K562 (cell line): ENCODE results near the gene TMEM72. TPM values are rescaled to one million over a fixed set of nuclear protein-coding genes. Genes with fewer than 3 reads are reported as not detected.

ENCODE experiments used
- ATAC-seq: fragments of 200-7000 bp; cut with Tn5 transposase; 3 replicates; pipeline ENCODE4 v1.9.1; 2020; ENCODE audit warnings: moderate library complexity
- BruUV-seq: library from RNA; stranded (reverse); fragments of 400-500 nt; replicated peaks from 2 replicates; lab custom pipeline; 2021; lab: Mats Ljungman, UMichigan
- CTCF ChIA-PET: fragments of 300-600 bp; formaldehyde crosslinking; extraction: SDS; loops from one replicate; lab custom pipeline; 2021; ENCODE audit warnings: low intra/inter-chr PET ratio; lab: Yijun Ruan, JAX
- POLR2A ChIA-PET: fragments of 300-600, 350-650 bp; sonication (Branson Sonifier 250); formaldehyde crosslinking; extraction: SDS; loops from one replicate; lab custom pipeline; 2021; ENCODE audit warnings: antibody characterized with exemption, inconsistent platforms; lab: Yijun Ruan, JAX
- DNase-seq, 4 experiments: peaks; one replicate each; pipeline versions ENCODE4 v3.0.0 to v3.0.0-alpha.2; 2011 to 2018; ENCODE audit warnings: low spot score in 3 of 4, mixed read lengths in 3 of 4; ENCODE audit errors: extremely low read depth in 1 of 4
- FAIRE-seq: peaks from 2 replicates; lab custom pipeline; 2011; peaks lifted over from hg19 to GRCh38; lab: Jason Lieb, UNC
- H2AFZ ChIP-seq: 2 replicates; pipeline ENCODE4 v1.6.0; 2011; ENCODE audit warnings: low read depth, low read length, control low read depth, inconsistent platforms
- H3K27ac ChIP-seq: fragments of 200-600 bp; 3 replicates; pipeline ENCODE4 v1.8.0; 2011; ENCODE audit warnings: low read depth, mild to moderate bottlenecking, control low read depth, inconsistent platforms, low read length, moderate library complexity, mixed read lengths; ENCODE audit errors: extremely low read depth
- H3K27me3 ChIP-seq, 2 experiments: fragments of 300-600 bp in 1 of 2; 2 replicates in 1 of 2; 3 replicates in 1 of 2; pipeline versions ENCODE4 v1.6.0 to v1.8.0; 2011; ENCODE audit warnings: inconsistent platforms in 2 of 2, low read length in 2 of 2, mild to moderate bottlenecking in 1 of 2, mixed read lengths in 1 of 2, moderate library complexity in 1 of 2; ENCODE audit not compliant: control insufficient read depth in 2 of 2, insufficient read depth in 2 of 2
- H3K36me3 ChIP-seq: fragments of 300-600 bp; 3 replicates; pipeline ENCODE4 v1.8.0; 2011; ENCODE audit warnings: mild to moderate bottlenecking, low read length, inconsistent platforms; ENCODE audit not compliant: control insufficient read depth, insufficient read depth
- H3K4me1 ChIP-seq, 2 experiments: fragments of 200-600 bp in 1 of 2; replicated peaks in 1 of 2; 2 replicates in 1 of 2; 3 replicates in 1 of 2; pipeline versions ENCODE4 v1.5.1 to v1.8.0; 2011; ENCODE audit warnings: inconsistent platforms in 2 of 2, low read length in 2 of 2, mild to moderate bottlenecking in 1 of 2, mixed read lengths in 1 of 2, moderate library complexity in 1 of 2; ENCODE audit not compliant: control insufficient read depth in 2 of 2, insufficient read depth in 2 of 2
- H3K4me2 ChIP-seq: 2 replicates; pipeline ENCODE4 v1.6.1; 2011; ENCODE audit warnings: low read length, control low read depth, inconsistent platforms, mixed read lengths; ENCODE audit not compliant: insufficient read depth
- H3K4me3 ChIP-seq: fragments of 200-600 bp; sonication (generic), shearing (Covaris generic); 2 replicates; pipeline ENCODE4 v1.5.1; 2016; ENCODE audit warnings: control low read depth, inconsistent platforms
- H3K79me2 ChIP-seq: fragments of 200-600 bp; 3 replicates; pipeline ENCODE4 v1.8.0; 2011; ENCODE audit warnings: low read length, inconsistent platforms; ENCODE audit not compliant: control insufficient read depth, insufficient read depth
- H3K9ac ChIP-seq, 2 experiments: 2 replicates each; pipeline versions ENCODE4 v1.6.0 to v1.6.1; 2011; ENCODE audit warnings: low read depth in 2 of 2, low read length in 2 of 2, control low read depth in 1 of 2, inconsistent platforms in 1 of 2, mild to moderate bottlenecking in 1 of 2, mixed read lengths in 1 of 2; ENCODE audit not compliant: insufficient read depth in 1 of 2
- H3K9me1 ChIP-seq: one replicate; pipeline ENCODE4 v1.6.0; 2011; ENCODE audit warnings: inconsistent platforms, mild to moderate bottlenecking, low read length, moderate library complexity; ENCODE audit not compliant: control insufficient read depth, insufficient read depth
- H3K9me3 ChIP-seq: replicated peaks from 2 replicates; pipeline ENCODE4 v1.5.1; 2011; ENCODE audit warnings: low read depth, low read length, inconsistent platforms; ENCODE audit not compliant: control insufficient read depth, insufficient read depth
- H4K20me1 ChIP-seq: replicated peaks from 2 replicates; pipeline ENCODE4 v1.6.1; 2011; ENCODE audit warnings: low read length, inconsistent platforms, mixed read lengths; ENCODE audit not compliant: control insufficient read depth, insufficient read depth
- ARID3A ChIP-seq: IDR thresholded peaks from 2 replicates; pipeline ENCODE4 v1.6.1; 2012; ENCODE audit warnings: low read depth, low read length, improper control_type of control experiment, borderline replicate concordance
- CAMTA2 ChIP-seq: fragments of 250-450 bp; sonication (Bioruptor Pico); conservative IDR thresholded peaks from 2 replicates; pipeline ENCODE4 v1.5.1; 2022
- CEBPG ChIP-seq, 3 experiments: fragments of 200-800 bp in 1 of 3; sonication (Bioruptor generic) in 1 of 3; sonication (generic) in 1 of 3; formaldehyde crosslinking in 1 of 3; IDR thresholded peaks in 2 of 3; conservative IDR thresholded peaks in 1 of 3; 2 replicates each; pipeline versions ENCODE4 v1.6.1 to v1.8.0; 2016 to 2022; ENCODE audit warnings: missing compliant biosample characterization in 2 of 3, missing genetic modification characterization in 2 of 3, mild to moderate bottlenecking in 1 of 3, missing genetic modification reagents in 1 of 3
- FOXK1 ChIP-seq: sonication (generic); formaldehyde crosslinking; IDR thresholded peaks from 2 replicates; pipeline ENCODE4 v1.8.0; 2022; ENCODE audit warnings: missing genetic modification reagents, mild to moderate bottlenecking, borderline replicate concordance
- HDAC1 ChIP-seq, 2 experiments: fragments of 450-650 bp; IDR thresholded peaks; 2 replicates each; pipeline ENCODE4 v1.6.1; 2016 to 2017; ENCODE audit warnings: inconsistent platforms in 1 of 2, mild to moderate bottlenecking in 1 of 2, moderate library complexity in 1 of 2
- JUNB ChIP-seq: fragments of 450-650 bp; formaldehyde crosslinking; conservative IDR thresholded peaks from 2 replicates; pipeline ENCODE4 v1.4.0; 2020; ENCODE audit warnings: mild to moderate bottlenecking
- MAX ChIP-seq: sonication (generic); formaldehyde crosslinking; IDR thresholded peaks from 2 replicates; pipeline ENCODE4 v1.9.0; 2022; ENCODE audit warnings: mild to moderate bottlenecking, missing genetic modification reagents
- NCOA2 ChIP-seq, 2 experiments: fragments of 450-650 bp; IDR thresholded peaks; 2 replicates each; pipeline ENCODE4 v1.6.1; 2018; ENCODE audit warnings: mild to moderate bottlenecking in 2 of 2, moderate library complexity in 1 of 2; ENCODE audit not compliant: partially characterized antibody in 2 of 2
- NELFE ChIP-seq: IDR thresholded peaks from 2 replicates; pipeline ENCODE4 v1.6.1; 2011; ENCODE audit warnings: mild to moderate bottlenecking; ENCODE audit not compliant: insufficient read depth, insufficient read length
- NRF1 ChIP-seq, 2 experiments: fragments of 450-650 bp; IDR thresholded peaks in 1 of 2; conservative IDR thresholded peaks in 1 of 2; 2 replicates each; pipeline ENCODE4 v1.6.1; 2014; ENCODE audit warnings: mild to moderate bottlenecking in 2 of 2
- SIN3B ChIP-seq: fragments of 450-650 bp; IDR thresholded peaks from 2 replicates; pipeline ENCODE4 v1.6.1; 2017; ENCODE audit warnings: low read depth, mild to moderate bottlenecking, moderate library complexity
- SMARCA4 ChIP-seq: fragments of 450-650 bp; IDR thresholded peaks from 2 replicates; pipeline ENCODE4 v1.6.1; 2016
- ZBTB1 ChIP-seq: sonication (generic); formaldehyde crosslinking; IDR thresholded peaks from 2 replicates; pipeline ENCODE4 v1.8.1; 2023; ENCODE audit warnings: missing genetic modification reagents, low read depth, mild to moderate bottlenecking, borderline replicate concordance
- ZFX ChIP-seq: sonication (generic); formaldehyde crosslinking; IDR thresholded peaks from 2 replicates; pipeline ENCODE4 v1.8.0; 2022; ENCODE audit warnings: mild to moderate bottlenecking, missing genetic modification reagents, moderate library complexity
- ZNF175 ChIP-seq: fragments of 200-800 bp; sonication (Bioruptor generic); IDR thresholded peaks from 2 replicates; pipeline ENCODE4 v1.6.1; 2016; ENCODE audit warnings: low read depth, mild to moderate bottlenecking, missing genetic modification characterization, missing compliant biosample characterization
- ZNF253 ChIP-seq: fragments of 250-450 bp; sonication (Bioruptor Pico); conservative IDR thresholded peaks from 2 replicates; pipeline ENCODE4 v1.6.1; 2021; ENCODE audit warnings: mild to moderate bottlenecking
- ZNF280A ChIP-seq: fragments of 450-650 bp; IDR thresholded peaks from 2 replicates; pipeline ENCODE4 v1.6.1; 2018; ENCODE audit warnings: mild to moderate bottlenecking, low read depth; ENCODE audit not compliant: partially characterized antibody
- ZNF780A ChIP-seq: fragments of 250-450 bp; sonication (Bioruptor Pico); IDR thresholded peaks from 2 replicates; pipeline ENCODE4 v1.5.0; 2021; ENCODE audit warnings: mild to moderate bottlenecking
- whole genome bisulfite sequencing: fragments of 100-300 bp; shearing (Covaris generic); methylation state at CpG from one replicate; pipeline ENCODE4 v1.1.6; 2016; ENCODE audit warnings: low coverage, mixed read lengths; ENCODE audit not compliant: insufficient coverage; ENCODE audit errors: missing lambda C conversion rate; 5-methylcytosine and 5-hydroxymethylcytosine counted together
- in situ Hi-C: fragments of 300-500 bp; cut with MboI; formaldehyde crosslinking; loops from 4 replicates; pipeline ENCODE4 v1.15.0; 2018; ENCODE audit warnings: inconsistent platforms, mixed read lengths
- intact Hi-C: fragments of 100-400 bp; cut with micrococcal nuclease; formaldehyde crosslinking; loops from 2 replicates; pipeline ENCODE4 v1.14.2; 2022
- polyA plus RNA-seq, 8 experiments: library from polyadenylated mRNA; depleted of rRNA in 4 of 8; stranded (reverse) in 5 of 8; unstranded in 3 of 8; fragments of >200 nt; fragmentation: Nextera tagmentation in 2 of 8; fragmentation: Illumina TruSeq in 1 of 8; extraction: Ambion mirVana in 2 of 8; extraction: Trizol in 1 of 8; gene quantifications; 2 replicates each; pipeline versions ENCODE4 v1.2.1 to v1.2.3, GENCODE V29; 2011 to 2014; ENCODE audit warnings: inconsistent platforms in 1 of 8, missing spikeins in 1 of 8
- total RNA-seq, 7 experiments: library from RNA; depleted of rRNA in 6 of 7; stranded (reverse); fragments of >200 nt in 6 of 7; fragmentation: Illumina TruSeq in 2 of 7; extraction: Trizol in 2 of 7; gene quantifications; 2 replicates each; pipeline versions ENCODE4 v1.2.1 to v1.2.3, GENCODE V29; 2011 to 2021; ENCODE audit warnings: low replicate concordance in 1 of 7

The TMEM72 gene
- total and polyA plus RNA-seq, 9 of the 15 experiments (the other 6 are each of a cell fraction or from before 2014, with no cell fraction given) = not detected

GRCh38 chr10:44913350-44914081 is 2.4 kb downstream of the TMEM72 start:
- peak overlapping the region; percentile 51 for H3K27ac ChIP-seq
- H3K79me2 ChIP-seq = no peaks in the 10 kb centered on the region
- CTCF ChIA-PET = no interaction called here
- ATAC-seq (peak; percentile 85), FAIRE-seq (peak; percentile 98), DNase-seq (peak; percentile 75 to 91 (median 80))
- no peak overlapping the region for H3K4me3 ChIP-seq
- H3K9me1 ChIP-seq = peaks cover 3% of the 10 kb centered on the region
- H3K9me3 ChIP-seq = no peaks in the 10 kb centered on the region
- H3K36me3 ChIP-seq = no peaks in the 10 kb centered on the region
- H2AFZ ChIP-seq = peak overlapping the region; percentile 18
- BruUV-seq = no TSS peak
- intact Hi-C loops = no loop called here
- POLR2A ChIA-PET = interaction anchor here (0.6 to 0.8 kb wide), 2 partner anchors 11 to 26 kb away, joined by 3 to 5 read pairs; no protein-coding TSS in a partner anchor
- peaks cover 2 to 8% of the 10 kb centered on the region in 2 experiments; a peak in 3 of 5 replicates for H3K27me3 ChIP-seq
- H3K9ac ChIP-seq = peak overlapping the region; percentile 10 to 72; a peak in 3 of 4 replicates
- peaks cover 32 to 35% of the 10 kb centered on the region in 2 experiments for H3K4me1 ChIP-seq
- peaks cover 3% of the 10 kb centered on the region; the same call in 1 of the 2 replicates for H4K20me1 ChIP-seq
- peak overlapping the region; percentile 19 for H3K4me2 ChIP-seq
- in situ Hi-C loops = no loop called here
- WGBS = 5% methylated on average over 12 of the region's 12 CpGs
- no peak for TF ChIP-seq FOXK1 (CRISPR knock-in tag)
- no peak for TF ChIP-seq CAMTA2
- no peak for TF ChIP-seq CEBPG (CRISPR knock-in tag; IDR thresholded peaks at IDR 0.05)
- TF ChIP-seq CEBPG (tag; conservative IDR thresholded peaks at IDR 0.05 in 1 of 2, IDR thresholded peaks at IDR 0.05 in 1 of 2) = no peak
- TF ChIP-seq ARID3A = peak; percentile 72; the same call in 1 of the 2 replicates
- TF ChIP-seq MAX (CRISPR knock-in tag) = peak; percentile 51; the same call in 1 of the 2 replicates
- peak; percentile 79 to 83 for TF ChIP-seq NRF1 (conservative IDR thresholded peaks at IDR 0.05 in 1 of 2, IDR thresholded peaks at IDR 0.05 in 1 of 2)
- TF ChIP-seq SMARCA4 = peak; percentile 93
- no peak for TF ChIP-seq SIN3B
- TF ChIP-seq ZNF253 (CRISPR knock-in tag) = no peak
- TF ChIP-seq NELFE = no peak
- TF ChIP-seq HDAC1 (IDR thresholded peaks at IDR 0.05) = peak in 1 of 2 experiments; percentile 93; a peak in 2 of 4 replicates
- peak; percentile 78; the same call in 1 of the 2 replicates for TF ChIP-seq ZNF175 (CRISPR knock-in tag)
- TF ChIP-seq ZNF280A = no peak
- TF ChIP-seq ZNF780A (CRISPR knock-in tag) = no peak
- TF ChIP-seq ZFX = no peak
- TF ChIP-seq ZBTB1 = no peak
- TF ChIP-seq NCOA2 (IDR thresholded peaks at IDR 0.05; ENCODE audit: partially characterized antibody in 2 of 2) = no peak
- no peak for TF ChIP-seq JUNB (CRISPR knock-in tag)
